Activated B cell treated with CpG ODN at 0.5 μM for 24 hours (primary cell): ENCODE results near the gene IFI44. TPM values are rescaled to one million over a fixed set of nuclear protein-coding genes. Genes with fewer than 3 reads are reported as not detected.
A peak's percentile ranks its signal among the peaks of the same experiment; 100 is the strongest.

Experiments
- ATAC-seq: fragments of 200-7000 bp; cut with Tn5 transposase; one replicate; pipeline ENCODE4 v1.10.0; 2021; ENCODE audit warnings: low read depth, mild to moderate bottlenecking, moderate library complexity
- CTCF ChIA-PET: fragments of 350-600 bp; sonication (Branson Sonifier 250); formaldehyde crosslinking; loops from one replicate; lab custom pipeline; 2021; ENCODE audit warnings: antibody characterized with exemption; lab: Charles Lee
- POLR2A ChIA-PET: fragments of 350-600 bp; sonication (Branson Sonifier 250); formaldehyde crosslinking; loops from one replicate; lab custom pipeline; 2021; ENCODE audit warnings: antibody characterized with exemption; lab: Charles Lee
- DNase-seq: peaks from one replicate; pipeline ENCODE4 v3.0.0; 2022
- H3K27ac Mint-ChIP-seq: one replicate; pipeline ENCODE4 v1.8.0; 2020; ENCODE audit warnings: mixed read lengths
- H3K27me3 Mint-ChIP-seq: one replicate; pipeline ENCODE4 v1.8.0; 2021; ENCODE audit warnings: mixed read lengths
- H3K36me3 Mint-ChIP-seq: one replicate; pipeline ENCODE4 v1.8.0; 2021; ENCODE audit warnings: low read depth, mixed read lengths
- H3K4me1 Mint-ChIP-seq: one replicate; pipeline ENCODE4 v1.8.0; 2021; ENCODE audit warnings: mixed read lengths
- H3K4me3 Mint-ChIP-seq: one replicate; pipeline ENCODE4 v1.8.0; 2020; ENCODE audit warnings: mild to moderate bottlenecking, mixed read lengths
- H3K9me3 Mint-ChIP-seq: one replicate; pipeline ENCODE4 v1.8.0; 2020; ENCODE audit warnings: mixed read lengths
- intact Hi-C: fragments of 100-400 bp; cut with micrococcal nuclease; formaldehyde crosslinking; loops from one replicate; pipeline ENCODE4 v1.15.1; 2024
- total RNA-seq: library from RNA; stranded (reverse); gene quantifications from 2 replicates; pipeline ENCODE4 v1.2.3, GENCODE V29; 2022
- TF ChIP-seq, protein P1 (sequence below): fragments of 200-600 bp; IDR thresholded peaks from one replicate; pipeline ENCODE4 v1.8.0; 2022; ENCODE audit warnings: antibody characterized with exemption, mild to moderate bottlenecking

The IFI44 gene
- total RNA-seq, 1 donor from 2014 or later = 9.2 TPM

DNA sequence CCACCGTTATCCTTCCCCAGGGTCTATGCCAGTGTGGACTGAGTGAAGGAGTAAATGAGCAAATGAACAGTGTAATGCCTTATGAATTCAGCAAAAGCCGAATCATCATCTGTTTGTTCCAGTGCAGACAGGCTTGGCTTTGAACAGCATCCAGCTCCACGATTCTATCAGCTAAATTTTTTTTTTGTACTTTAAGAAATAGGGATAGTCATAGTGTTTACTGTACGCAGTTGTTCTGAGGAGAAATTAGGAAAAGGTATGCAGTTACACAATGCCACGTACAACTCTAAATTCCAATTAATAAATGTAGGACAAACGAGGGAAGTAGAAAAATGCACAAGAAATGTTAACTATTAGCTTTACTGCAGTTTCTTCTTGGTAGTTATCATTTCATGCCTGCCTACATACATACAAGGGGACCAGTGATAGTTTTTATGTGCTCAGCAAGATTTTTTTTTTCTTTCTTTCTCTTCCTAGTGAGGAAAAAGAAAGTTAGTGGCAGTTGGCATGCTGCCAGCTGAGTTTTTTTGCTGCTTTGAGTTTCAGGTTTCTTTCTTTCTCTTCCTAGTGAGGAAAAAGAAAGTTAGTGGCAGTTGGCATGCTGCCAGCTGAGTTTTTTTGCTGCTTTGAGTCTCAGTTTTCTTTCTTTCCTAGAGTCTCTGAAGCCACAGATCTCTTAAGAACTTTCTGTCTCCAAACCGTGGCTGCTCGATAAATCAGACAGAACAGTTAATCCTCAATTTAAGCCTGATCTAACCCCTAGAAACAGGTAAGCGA lies 29.6 kb upstream of the IFI44 start, which contains the start of gene IFI44L:
Gene IFI44L, plus strand, starts transcription at position 646 of the 777 bp plus-strand sequence. CDS start 7,468 bp downstream, outside the sequence.
- H3K4me1 Mint-ChIP-seq = peaks cover 47% of the 10 kb centered on the region
- ATAC-seq (peak; percentile 25), DNase-seq (no peak)
- TF ChIP-seq, protein P1, sequence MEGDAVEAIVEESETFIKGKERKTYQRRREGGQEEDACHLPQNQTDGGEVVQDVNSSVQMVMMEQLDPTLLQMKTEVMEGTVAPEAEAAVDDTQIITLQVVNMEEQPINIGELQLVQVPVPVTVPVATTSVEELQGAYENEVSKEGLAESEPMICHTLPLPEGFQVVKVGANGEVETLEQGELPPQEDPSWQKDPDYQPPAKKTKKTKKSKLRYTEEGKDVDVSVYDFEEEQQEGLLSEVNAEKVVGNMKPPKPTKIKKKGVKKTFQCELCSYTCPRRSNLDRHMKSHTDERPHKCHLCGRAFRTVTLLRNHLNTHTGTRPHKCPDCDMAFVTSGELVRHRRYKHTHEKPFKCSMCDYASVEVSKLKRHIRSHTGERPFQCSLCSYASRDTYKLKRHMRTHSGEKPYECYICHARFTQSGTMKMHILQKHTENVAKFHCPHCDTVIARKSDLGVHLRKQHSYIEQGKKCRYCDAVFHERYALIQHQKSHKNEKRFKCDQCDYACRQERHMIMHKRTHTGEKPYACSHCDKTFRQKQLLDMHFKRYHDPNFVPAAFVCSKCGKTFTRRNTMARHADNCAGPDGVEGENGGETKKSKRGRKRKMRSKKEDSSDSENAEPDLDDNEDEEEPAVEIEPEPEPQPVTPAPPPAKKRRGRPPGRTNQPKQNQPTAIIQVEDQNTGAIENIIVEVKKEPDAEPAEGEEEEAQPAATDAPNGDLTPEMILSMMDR = no peak
- peak within 1 kb of the TSS; percentile 61 for H3K27ac Mint-ChIP-seq
- intact Hi-C loops = loop anchor here (1.0 to 5.0 kb wide), 2 partner anchors 29 to 473 kb away; partner anchors contain the start of gene IFI44
- ChIA-PET CTCF (interaction anchor here (0.8 to 2.4 kb wide), 4 partner anchors 12 to 57 kb away, joined by 3 to 13 read pairs (median 4); partner anchors contain the start of gene IFI44), POLR2A (interaction anchor here (1.0 to 1.2 kb wide), 2 partner anchors 17 to 30 kb away, joined by 3 to 5 read pairs; partner anchors contain the start of gene IFI44)
- no peaks in the 10 kb centered on the region for H3K9me3 Mint-ChIP-seq
- peak within 1 kb of the TSS; percentile 55 for H3K4me3 Mint-ChIP-seq
- no peaks in the 10 kb centered on the region for H3K27me3 Mint-ChIP-seq
- H3K36me3 Mint-ChIP-seq = no peaks in the 10 kb centered on the region

GRCh38 chr1:78620666-78621065 lies 29.0 kb upstream of the IFI44 start:
- no peak for ATAC-seq
- H3K4me3 Mint-ChIP-seq = peak overlapping the region; percentile 55
- no peaks in the 10 kb centered on the region for H3K27me3 Mint-ChIP-seq
- ChIA-PET POLR2A (interaction anchor here (0.6 to 1.2 kb wide), 3 partner anchors 16 to 479 kb away, joined by 3 to 6 read pairs (median 5); partner anchors contain the start of gene IFI44), CTCF (interaction anchor here (1.1 to 2.4 kb wide), 2 partner anchors 55 to 57 kb away, joined by 4 to 13 read pairs; no protein-coding TSS in a partner anchor)
- no peaks in the 10 kb centered on the region for H3K36me3 Mint-ChIP-seq
- TF ChIP-seq, protein P1 = no peak
- H3K4me1 Mint-ChIP-seq = peaks cover 47% of the 10 kb centered on the region
- no peaks in the 10 kb centered on the region for H3K9me3 Mint-ChIP-seq
- peak overlapping the region; percentile 61 for H3K27ac Mint-ChIP-seq
- intact Hi-C loops = loop anchor here (1.0 kb wide), 1 partner anchor 29 kb away; the partner anchor contains the start of gene IFI44
- DNase-seq = no peak

- H3K27me3 Mint-ChIP-seq = no peaks in the 10 kb centered on the region
- ATAC-seq = no peak
- intact Hi-C loops = no loop called here
These were observed 27.1 kb upstream of the IFI44 start for GRCh38 chr1:78622548-78622947.

GRCh38 chr1:78624035-78624434 lies 25.6 kb upstream of the IFI44 start:
- no peak overlapping the region for H3K27ac Mint-ChIP-seq
- no peaks in the 10 kb centered on the region for H3K27me3 Mint-ChIP-seq
- peaks cover 3% of the 10 kb centered on the region for H3K36me3 Mint-ChIP-seq
- DNase-seq (no peak), ATAC-seq (no peak)
- intact Hi-C loops = no loop called here
- CTCF ChIA-PET = no interaction called here
- H3K4me3 Mint-ChIP-seq = no peak overlapping the region
- H3K4me1 Mint-ChIP-seq = peaks cover 37% of the 10 kb centered on the region
- TF ChIP-seq, protein P1 = no peak
- POLR2A ChIA-PET = no interaction called here
- H3K9me3 Mint-ChIP-seq = no peaks in the 10 kb centered on the region

More at GRCh38 chr1:78622548-78622947, 27.1 kb upstream of the IFI44 start:
- no peak for DNase-seq
- no peak overlapping the region for H3K4me3 Mint-ChIP-seq
- TF ChIP-seq, protein P1 = no peak
- POLR2A ChIA-PET = no interaction called here
- H3K9me3 Mint-ChIP-seq = no peaks in the 10 kb centered on the region
- CTCF ChIA-PET = interaction anchor here (0.9 to 1.3 kb wide), 2 partner anchors 27 to 51 kb away, joined by 3 to 5 read pairs; partner anchors contain the start of gene IFI44
- H3K36me3 Mint-ChIP-seq = no peaks in the 10 kb centered on the region
- no peak overlapping the region for H3K27ac Mint-ChIP-seq
- peaks cover 45% of the 10 kb centered on the region for H3K4me1 Mint-ChIP-seq

GRCh38 chr1:78627321-78627720 lies 22.3 kb upstream of the IFI44 start:
- intact Hi-C loops = no loop called here
- CTCF ChIA-PET = interaction anchor here (1.2 kb wide), 1 partner anchor 10 kb away, joined by 7 read pairs; no protein-coding TSS in a partner anchor
- Mint-ChIP-seq H3K4me1 (peaks cover 14% of the 10 kb centered on the region), H3K27ac (no peak overlapping the region), H3K9me3 (no peaks in the 10 kb centered on the region), H3K36me3 (peaks cover 3% of the 10 kb centered on the region), H3K27me3 (no peaks in the 10 kb centered on the region), H3K4me3 (no peak overlapping the region)
- POLR2A ChIA-PET = no interaction called here
- ATAC-seq (no peak), DNase-seq (no peak)
- TF ChIP-seq, protein P1 = no peak
